ENCODE data around the gene TSPAN12.

The TSPAN12 gene

GRCh38 chr7:120856621-120857352, 1.2 kb downstream of the TSPAN12 start (continued):
- TF ChIP-seq ZBTB6 (tag by site-specific recombination; IDR thresholded peaks at IDR 0.05), result no peak
- TF ChIP-seq ZNF18 (tag by site-specific recombination; IDR thresholded peaks at IDR 0.05), result peak; percentile 35
- no peak for TF ChIP-seq ZNF140 (tag by site-specific recombination; IDR thresholded peaks at IDR 0.05)
- TF ChIP-seq ZNF692 (tag by site-specific recombination; IDR thresholded peaks at IDR 0.05), result 0 out of 2 replicates have a peak, but pooled peaks have one; percentile 11
- peak; percentile 95 for TF ChIP-seq ZNF341 (tag by site-specific recombination; IDR thresholded peaks at IDR 0.05; ENCODE audit: low read depth)
- TF ChIP-seq ELK4 (IDR thresholded peaks at IDR 0.05; ENCODE audit: borderline replicate concordance, low read depth, low read length), result no peak
- TF ChIP-seq ZNF292 (tag by site-specific recombination; IDR thresholded peaks at IDR 0.05; ENCODE audit: borderline replicate concordance, low read depth), result no peak
- no peak for TF ChIP-seq MEIS1 (CRISPR knock-in tag; IDR thresholded peaks at IDR 0.05; ENCODE audit: borderline replicate concordance)
- TF ChIP-seq ZSCAN23 (tag by site-specific recombination; IDR thresholded peaks at IDR 0.05), result no peak
- TF ChIP-seq OSR2 (tag by site-specific recombination; IDR thresholded peaks at IDR 0.05), result no peak; the same call in 1 of the 2 replicates
- TF ChIP-seq ZNF660 (tag by site-specific recombination; IDR thresholded peaks at IDR 0.05), result 0 out of 2 replicates have a peak, but pooled peaks have one; percentile 7
- TF ChIP-seq SP2 (tag by site-specific recombination; IDR thresholded peaks at IDR 0.05), result peak; percentile 44
- peak; percentile 16; the same call in 1 of the 2 replicates for TF ChIP-seq ZBTB48 (tag by site-specific recombination; IDR thresholded peaks at IDR 0.05)
- TF ChIP-seq EGR2 (tag by site-specific recombination; IDR thresholded peaks at IDR 0.05; ENCODE audit: low read depth), result 0 out of 2 replicates have a peak, but pooled peaks have one; percentile 25
- TF ChIP-seq HIC1 (tag by site-specific recombination; IDR thresholded peaks at IDR 0.05), result 0 out of 2 replicates have a peak, but pooled peaks have one; percentile 8
- TF ChIP-seq SCRT2 (tag by site-specific recombination; IDR thresholded peaks at IDR 0.05), result peak; percentile 98
- TF ChIP-seq CTCF (tag by site-specific recombination; IDR thresholded peaks at IDR 0.05), result peak; percentile 73; the same call in 1 of the 2 replicates
- TF ChIP-seq ZNF2 (tag by site-specific recombination; IDR thresholded peaks at IDR 0.05), result peak; percentile 34; the same call in 1 of the 2 replicates
- TF ChIP-seq ZNF623 (tag by site-specific recombination; IDR thresholded peaks at IDR 0.05), result no peak
- TF ChIP-seq KLF10 (tag by site-specific recombination; IDR thresholded peaks at IDR 0.05), result no peak
- TF ChIP-seq SCRT1 (tag by site-specific recombination; IDR thresholded peaks at IDR 0.05; ENCODE audit: borderline replicate concordance), result peak; percentile 93
- peak; percentile 81 for TF ChIP-seq ZNF366 (tag by site-specific recombination; conservative IDR thresholded peaks at IDR 0.05)
- peak; percentile 27 for TF ChIP-seq ZBTB26 (tag by site-specific recombination; optimal IDR thresholded peaks at IDR 0.05)
- TF ChIP-seq KLF17 (tag by site-specific recombination; IDR thresholded peaks at IDR 0.05), result 0 out of 2 replicates have a peak, but pooled peaks have one; percentile 37
- peak; percentile 68 for TF ChIP-seq ZIC2 (tag by site-specific recombination; IDR thresholded peaks at IDR 0.05)
- TF ChIP-seq ZBTB8A (tag by site-specific recombination; IDR thresholded peaks at IDR 0.05), result peak; percentile 62
- peak; percentile 49; the same call in 1 of the 2 replicates for TF ChIP-seq ZBTB20 (tag by site-specific recombination; IDR thresholded peaks at IDR 0.05)

All from HEK293 (cell line).